ENCODE results near the gene SERTAD1.
"Not testable (repeated sequence)": the region's sequence is repeated elsewhere in the genome, so short reads cannot be mapped to it uniquely, and the experiment has no call there.

Gene SERTAD1, protein sequence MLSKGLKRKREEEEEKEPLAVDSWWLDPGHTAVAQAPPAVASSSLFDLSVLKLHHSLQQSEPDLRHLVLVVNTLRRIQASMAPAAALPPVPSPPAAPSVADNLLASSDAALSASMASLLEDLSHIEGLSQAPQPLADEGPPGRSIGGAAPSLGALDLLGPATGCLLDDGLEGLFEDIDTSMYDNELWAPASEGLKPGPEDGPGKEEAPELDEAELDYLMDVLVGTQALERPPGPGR

DNA sequence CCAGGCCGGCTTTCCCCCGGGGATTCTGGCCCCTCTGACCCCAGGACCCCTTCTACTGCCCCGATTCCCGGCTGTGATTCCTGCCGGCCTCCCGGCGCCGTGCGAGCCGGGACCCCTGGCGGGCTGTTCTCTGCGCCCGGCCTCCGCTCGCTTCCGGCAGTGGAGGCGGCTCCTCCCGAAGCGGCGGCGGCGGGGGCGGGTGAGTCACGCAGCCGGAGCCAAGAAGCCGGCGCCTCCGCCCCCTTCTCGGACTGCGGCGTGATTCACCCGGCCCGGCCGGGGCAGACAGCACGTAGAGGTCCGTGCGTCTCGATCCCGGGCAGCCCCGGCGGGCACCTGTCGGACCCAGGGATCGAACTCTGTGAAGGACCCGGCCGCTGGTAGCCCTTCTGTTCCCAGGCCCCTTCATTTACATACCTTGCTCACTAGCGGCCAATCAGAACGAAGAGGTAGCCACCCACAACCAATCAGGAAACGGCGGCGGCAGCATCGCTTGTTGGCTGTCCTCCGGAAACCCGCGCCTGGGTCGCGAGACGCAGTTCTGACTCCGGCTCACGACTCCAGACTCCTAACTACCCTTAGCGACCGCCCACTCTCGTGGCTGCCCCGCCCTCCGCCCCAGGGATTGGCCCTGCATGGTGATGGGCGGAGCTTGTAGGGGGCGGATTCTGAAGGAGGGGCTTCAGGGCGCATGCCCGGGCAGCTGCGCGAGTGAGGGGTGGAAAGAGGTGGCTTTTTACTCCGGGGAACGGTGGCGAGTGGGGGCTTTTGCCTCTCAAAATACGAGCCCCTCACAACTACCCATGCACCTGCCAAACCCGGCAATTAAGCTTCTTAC, at the start of gene SERTAD1:
SERTAD1 (minus strand) TSS at position 543 of the 838 bp plus-strand sequence. CDS start 2,446 bp downstream, outside the sequence.
- DNase-seq: peak; percentile 100

DNA sequence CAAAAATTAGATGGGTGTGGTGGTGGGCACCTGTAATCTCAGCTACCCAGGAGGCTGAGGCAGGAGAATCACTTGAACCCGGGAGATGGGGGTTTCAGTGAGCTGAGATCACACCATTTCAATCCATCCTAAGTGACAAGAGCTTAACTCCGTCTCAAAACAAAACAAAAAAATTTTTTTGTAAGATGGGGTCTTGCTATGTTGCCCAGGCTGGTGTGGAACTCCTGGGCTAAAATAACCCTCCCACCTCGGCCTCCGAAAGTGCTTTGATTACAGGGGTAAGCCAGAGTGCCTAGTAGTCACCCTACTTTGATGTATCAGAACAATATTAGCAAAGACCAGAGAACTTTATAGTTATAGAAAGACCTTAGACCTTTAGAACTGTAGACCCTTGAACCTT, 48.9 kb upstream of the SERTAD1 start:
- no peak for DNase-seq

DNA sequence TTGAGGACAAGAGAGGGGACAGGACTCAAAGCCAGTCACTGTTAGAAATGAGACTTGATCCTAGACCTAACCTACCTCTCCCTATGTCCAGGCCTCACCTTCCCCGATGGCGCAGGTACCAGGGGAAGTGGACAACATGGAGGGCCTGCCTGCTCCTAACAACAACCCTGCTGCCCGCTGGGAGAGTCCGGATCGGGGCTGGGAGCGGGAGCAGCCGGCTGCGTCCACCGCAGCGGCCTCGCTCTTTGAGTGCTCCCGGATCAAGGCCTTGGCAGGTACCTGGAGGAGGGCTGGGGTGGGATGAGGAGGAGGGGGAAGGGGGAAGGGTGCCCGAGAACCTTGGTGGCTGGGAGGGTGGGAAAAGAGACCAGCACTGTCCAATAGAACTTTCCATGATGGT, 46.7 kb upstream of the SERTAD1 start:
- DNase-seq: no peak

DNA sequence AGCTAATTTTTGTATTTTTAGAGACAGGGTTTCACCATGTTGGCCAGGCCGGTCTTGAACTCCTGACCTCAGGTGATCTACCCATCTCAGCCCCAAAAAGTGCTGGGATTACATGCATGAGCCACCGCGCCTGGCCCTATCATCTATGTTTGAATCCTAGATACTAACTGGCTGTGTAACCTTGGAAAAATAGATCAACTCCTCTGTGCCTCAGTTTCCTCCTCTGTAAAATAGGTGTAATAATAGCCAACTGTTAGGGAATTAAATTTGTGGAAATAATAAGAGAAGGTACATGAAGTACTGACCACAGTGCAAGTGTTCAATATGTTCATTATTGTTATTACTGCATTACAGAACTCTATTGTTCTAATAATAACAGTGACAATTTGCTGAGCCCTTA, 45.3 kb upstream of the SERTAD1 start:
- DNase-seq: no peak

DNA sequence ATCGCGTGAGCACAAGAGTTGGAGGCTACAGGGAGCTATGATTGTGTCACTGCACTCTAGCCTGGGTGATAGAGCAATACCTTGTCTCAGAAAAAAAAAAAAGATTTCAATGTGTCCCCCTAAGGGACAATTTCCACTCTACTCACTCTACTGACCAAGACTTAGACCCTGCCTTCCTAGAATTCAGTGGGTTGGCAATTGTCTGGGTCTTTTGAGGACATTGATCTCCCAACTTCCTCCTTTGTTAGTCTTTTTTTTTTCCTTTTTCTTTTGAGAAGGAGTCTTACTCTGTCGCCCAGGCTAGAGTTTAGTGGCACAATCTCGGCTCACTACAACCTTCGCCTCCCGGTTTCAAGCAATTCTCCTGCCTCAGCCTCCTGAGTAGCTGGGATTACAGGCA, 43.2 kb upstream of the SERTAD1 start:
- no peak for DNase-seq

DNA sequence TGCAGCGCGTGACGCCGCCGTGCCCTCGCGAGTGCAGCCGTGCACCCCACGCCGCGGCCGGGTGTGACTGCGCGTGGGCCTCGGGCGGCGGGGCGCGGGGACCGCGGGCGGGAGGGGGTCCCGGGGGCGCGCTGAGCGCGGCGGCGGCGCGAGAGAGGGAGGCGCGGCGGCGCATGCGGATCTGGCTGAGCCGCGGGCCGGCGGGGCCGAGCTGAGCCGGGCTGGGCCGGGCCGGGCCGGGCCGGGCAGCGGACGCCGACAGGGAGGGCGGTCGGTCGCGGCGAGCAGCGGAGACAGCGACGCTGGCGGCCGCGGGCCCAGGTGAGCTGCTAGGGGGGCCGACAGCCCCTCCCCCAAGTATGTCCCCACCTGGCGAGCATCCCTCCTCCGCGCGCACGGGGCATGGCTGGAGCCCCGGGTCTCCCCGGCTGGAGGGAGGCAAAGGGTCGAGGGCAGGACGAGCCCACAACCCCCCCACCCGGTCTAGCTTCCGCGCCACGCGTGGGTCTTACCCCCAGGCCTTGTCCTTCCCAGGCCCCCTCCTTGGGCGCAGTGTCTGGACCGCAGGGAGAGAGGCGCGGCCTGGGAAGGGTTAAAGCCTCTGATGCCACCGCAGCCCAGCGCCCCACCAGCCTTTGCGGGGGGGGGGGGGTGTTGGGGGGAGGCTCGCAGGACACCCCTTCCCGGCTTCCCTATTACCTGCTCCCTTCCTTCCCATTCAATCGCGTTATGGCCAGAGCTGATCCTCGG, 41.4 kb upstream of the SERTAD1 start, which contains the start of gene SPTBN4:
SPTBN4 (plus strand) TSS at position 17 of the 750 bp plus-strand sequence. CDS start 5,621 bp downstream, outside the sequence.
- DNase-seq: no peak

DNA sequence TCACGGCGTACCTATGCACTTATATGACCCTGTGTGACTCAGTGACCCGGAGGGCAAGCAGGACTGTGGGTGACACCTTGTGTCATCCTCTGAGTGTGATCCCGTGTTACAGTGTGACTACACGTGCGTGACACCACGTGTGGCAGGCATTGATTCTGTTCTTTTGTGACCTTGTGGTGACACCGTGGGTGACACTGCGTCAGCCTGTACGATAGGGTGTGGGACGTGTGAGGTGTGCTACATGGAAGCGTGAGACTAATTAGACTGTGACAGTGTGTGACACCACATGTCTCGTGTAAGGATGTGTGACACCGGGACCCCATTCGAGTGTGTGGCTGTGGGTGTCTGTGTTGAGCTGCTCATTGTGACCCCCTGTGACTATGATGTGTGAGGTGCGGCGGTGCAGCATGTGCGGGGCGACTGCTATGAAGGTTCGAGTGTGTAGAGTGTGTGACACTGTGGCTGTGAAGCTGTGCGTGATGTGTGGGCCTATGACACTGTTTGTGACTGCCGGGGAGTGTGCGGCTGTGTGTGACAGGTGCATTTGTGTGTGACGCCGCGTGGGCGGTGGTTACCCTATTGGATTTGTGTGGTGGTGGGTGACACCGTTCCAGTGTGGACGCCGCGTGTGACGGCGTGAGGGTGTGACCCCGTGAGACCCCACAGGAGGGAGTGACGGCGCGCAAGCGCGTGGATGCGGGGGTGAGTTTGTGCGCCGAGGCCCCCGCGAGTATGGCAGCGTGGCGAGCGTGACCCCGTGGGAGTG, 40.6 kb upstream of the SERTAD1 start:
- peak; percentile 86 to 88 for DNase-seq

DNA sequence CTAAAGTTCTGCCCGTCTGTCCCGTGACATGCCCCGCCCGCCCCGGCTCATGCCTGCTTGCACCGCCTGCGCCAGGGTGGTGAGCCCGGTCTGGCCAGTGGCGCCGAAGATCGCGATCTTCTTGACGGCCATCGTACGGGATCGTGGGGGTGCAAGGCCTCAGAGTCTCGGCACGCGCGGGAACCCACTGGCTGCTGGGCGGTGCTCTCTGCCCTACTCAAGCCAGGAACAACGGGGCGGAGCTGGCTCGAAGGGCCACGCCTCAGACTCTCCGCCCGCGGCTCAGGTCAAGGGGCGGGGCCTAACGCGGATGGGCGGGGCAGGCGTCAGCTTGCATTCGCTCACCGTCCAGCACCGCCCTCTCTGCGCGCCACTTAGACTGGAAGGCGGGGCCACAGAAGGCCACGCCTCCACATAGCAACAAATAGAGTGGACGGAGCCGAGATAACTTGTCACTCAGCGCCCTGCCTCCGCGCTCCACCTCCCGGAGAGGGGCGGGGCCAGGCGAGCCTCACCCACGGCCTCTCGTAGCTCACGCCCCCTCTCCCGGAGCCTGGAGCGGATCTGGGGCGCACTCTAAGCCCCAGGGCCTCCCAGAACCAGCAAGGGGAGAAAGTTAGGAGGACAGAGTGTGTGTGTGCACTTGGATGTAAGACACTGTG, 39.9 kb upstream of the SERTAD1 start, which contains the start of gene BLVRB:
BLVRB (minus strand) TSS at position 189 of the 662 bp plus-strand sequence; CDS start at position 132, 57 bp downstream.
- DNase-seq: peak; percentile 99 to 100

DNA sequence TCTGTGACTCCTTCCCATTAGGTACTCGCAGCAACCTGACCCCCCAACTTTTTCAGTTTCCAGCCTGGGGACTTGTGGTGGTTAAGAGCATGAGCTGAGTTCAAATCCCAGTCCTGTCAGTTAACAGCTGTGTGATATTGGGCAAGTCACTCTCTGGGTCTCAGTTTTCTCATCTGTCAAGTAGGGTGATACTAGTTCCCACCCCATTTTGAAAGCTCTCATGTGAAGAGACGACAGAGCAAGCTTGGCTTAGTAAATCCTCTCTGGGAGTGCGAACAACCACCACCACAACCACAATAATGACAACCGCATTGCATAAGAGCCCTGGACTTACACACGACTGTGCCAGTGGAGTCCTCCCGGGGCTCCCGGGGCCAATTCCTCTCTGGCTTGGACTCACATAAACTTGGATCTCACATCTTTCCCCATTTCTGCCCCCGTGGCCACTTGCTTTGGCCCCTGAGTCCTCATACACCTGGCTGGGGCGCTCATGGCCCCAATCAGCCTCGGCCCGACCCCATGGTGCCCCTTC, 39.3 kb upstream of the SERTAD1 start:
- peak; percentile 42 to 48 for DNase-seq

DNA sequence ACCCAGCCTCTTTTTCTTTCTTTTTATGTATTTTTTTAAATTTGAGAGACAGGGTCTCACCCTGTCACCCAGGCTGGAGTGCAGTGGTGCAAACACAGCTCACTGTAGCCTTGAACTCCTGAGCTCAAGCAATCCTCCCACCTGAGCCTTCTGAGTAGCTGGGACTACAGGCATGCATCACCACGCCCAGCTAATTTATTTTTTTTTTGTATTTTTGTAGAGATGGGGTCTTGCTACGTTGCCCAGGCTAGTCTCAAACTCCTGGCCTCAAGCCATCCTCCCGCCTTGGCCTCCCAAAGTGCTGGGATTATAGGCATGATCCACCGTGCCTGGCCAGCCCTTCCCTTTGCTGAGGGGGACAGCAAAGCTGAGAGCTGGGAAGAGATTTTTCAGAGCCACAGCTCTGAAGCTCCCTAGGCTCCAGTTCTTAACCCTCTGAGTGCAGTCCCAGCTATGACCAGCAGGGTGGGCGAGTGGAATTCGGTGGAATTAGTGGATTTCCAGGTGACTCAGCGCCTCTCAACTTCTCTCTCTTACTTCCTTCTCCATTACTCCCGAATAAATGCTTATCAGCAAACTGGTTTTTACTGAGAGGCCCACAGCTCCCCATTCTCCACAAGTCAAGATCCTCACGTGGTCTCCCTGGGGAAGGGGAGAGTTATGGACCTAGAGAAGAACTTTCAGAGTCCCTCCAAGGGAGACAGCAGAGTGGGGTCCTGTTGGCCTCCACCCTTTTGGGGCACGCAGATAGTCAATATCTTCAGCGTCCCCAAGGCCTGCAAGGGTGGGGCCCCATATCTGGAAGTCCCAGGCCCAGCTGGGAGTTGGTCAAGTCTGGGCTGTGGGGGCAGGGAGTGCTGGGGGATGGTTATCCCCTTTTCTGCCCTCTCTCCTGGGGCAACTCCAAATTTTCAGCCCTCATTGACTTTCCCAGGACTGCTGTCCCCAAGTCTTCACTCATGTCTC, 38.5 kb upstream of the SERTAD1 start:
- peak; percentile 74 to 77 for DNase-seq

DNA sequence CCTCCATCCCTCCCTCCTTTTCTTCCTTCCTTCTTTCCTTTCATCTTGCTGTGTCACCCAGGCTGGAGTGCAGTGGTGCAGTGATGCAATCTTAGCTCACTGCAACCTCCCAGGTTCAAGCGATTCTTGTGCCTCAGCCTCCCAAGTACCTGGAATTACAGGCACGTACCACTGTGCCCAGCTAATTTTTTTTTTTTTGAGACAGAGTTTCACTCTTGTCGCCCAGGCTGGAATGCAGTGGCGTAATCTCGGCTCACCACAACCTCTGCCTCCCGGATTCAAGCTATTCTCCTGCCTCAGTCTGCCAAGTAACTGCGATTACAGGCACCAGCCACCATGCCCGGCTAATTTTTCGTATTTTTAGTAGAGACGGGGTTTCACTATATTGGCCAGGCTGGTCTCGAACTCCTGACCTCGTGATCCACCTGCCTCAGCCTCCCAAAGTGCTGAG, 37.8 kb upstream of the SERTAD1 start:
- DNase-seq: not testable (repeated sequence)

DNA sequence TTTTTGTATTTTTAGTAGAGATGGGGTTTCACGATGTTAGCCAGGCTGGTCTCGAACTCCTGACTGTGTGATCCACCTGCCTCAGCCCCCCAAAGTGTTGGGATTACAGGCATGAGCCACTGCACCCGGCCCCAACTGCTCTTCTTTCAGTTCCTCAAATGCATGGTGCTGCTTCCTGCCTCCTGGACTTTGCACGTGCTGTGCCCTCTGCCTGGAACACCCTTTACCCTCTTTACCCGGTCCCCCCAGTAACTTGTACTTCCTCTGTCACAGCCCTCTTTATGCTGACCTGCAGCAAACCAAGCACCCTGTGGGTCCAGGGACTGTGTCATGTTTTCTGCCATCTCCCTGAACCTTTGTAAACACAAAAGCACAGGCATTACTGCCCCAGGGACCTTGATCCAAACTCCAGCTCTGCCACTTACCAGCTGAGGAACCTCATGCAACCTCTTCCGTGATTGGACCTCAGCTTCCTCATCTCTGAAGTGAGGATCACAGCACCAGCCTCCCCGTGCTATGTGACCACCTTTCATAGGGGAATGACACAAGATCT, 36.0 kb upstream of the SERTAD1 start:
- DNase-seq: peak in 1 of 2 donors; percentile 35

DNA sequence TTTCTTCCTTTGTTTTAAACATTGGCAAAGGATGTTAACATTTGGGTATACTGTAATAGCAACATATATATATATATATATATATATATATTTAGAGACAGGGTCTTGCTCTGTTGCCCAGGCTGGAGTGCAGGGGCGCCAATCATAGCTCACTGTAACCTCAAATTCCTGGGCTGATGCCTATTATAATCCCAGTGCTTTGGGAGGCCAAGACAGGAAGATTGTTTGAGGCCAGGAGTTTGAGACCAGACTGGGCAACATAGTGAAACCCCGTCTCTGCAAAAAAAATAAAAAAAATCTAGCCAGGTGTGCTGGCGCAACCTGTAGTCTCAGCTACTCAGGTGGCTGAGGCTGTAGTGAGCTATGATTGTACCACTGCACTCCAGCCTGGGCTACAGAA, 34.4 kb upstream of the SERTAD1 start:
- DNase-seq: no peak

DNA sequence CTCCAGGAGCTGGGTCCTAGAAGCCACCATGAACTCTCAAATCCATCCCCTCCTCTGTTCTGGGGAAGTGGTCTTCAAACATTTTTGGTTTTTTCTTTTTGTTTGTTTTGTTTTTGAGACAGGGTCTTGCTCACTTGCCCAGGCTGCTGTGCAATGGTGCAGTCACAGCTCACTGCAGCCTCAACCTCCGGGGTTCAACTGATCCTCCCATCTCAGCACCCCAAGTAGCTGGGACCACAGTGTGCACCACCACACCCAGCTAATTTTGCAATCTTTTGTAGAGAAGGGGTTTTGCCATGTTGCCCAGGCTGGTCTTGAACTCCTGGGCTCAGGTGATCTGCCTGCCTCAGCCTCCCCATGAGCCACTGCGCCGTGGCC, 32.8 kb upstream of the SERTAD1 start:
- DNase-seq: no peak

DNA sequence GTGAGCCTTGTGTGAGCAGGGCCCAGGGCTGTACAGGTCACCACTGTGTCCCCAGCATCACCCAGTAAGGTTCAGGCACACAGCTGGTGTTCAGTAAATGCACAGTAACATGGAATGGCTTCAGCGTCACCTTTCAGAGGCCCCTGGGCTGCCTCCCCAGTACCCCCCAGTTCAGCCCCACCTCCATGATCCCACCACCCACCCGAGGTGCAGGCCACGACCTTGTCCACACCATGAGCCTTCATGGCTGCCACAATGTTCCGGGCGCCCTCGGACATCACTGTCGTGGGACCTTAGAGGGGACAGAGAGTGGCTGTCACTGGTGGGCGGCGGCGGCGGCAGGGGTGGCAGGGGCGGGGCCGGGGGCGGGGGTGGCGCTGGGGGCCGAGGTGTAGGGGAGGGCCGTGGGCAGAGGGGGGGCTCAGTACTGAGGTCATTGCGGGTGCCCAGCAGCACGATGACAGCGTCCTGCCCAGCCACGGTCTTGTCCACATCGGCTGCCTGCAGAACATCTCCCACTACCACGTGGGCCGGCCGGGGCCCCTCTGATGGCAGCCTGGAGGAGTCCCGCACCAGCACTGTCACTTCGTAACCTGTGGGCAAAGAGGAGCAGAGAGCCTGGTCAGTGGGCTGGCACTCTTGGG, 32.3 kb upstream of the SERTAD1 start:
- no peak for DNase-seq

DNA sequence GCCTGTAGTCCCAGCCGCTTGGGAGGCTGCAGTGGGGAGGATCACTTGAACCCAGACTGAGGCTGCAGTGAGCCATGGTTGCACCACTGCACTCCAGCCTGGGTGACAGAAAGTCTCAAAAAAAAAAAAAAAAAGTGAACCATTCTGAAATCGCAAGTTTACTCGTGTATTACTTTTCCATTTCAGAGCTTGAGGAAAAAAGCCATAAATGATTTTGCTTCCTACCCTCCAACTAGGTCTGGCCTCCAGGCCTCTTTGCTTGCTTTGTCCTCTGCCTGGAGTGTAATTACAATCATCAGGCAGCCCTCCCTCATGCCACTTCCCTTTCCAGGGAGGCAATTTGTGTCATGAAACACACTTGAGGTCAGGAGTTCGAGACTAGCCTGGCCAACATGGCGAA, 31.3 kb upstream of the SERTAD1 start:
- no peak for DNase-seq

DNA sequence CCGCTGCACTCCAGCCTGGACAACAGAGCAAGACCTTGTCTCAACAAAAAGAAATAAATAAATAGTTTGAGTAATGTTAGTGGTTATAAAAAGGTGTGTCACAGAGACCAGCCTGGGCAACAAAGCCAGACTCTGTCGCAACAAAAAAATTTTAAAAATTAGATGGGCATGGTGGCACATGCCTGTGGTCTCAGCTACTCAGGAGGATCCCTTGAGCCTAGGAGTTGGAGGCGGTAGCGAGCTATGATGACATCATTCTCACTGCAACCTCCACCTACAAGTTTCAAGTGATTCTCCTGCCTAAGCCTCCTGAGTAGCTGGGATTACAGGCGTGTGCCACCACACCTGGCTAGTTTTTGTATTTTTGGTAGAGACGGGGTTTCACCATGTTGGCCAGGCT, 28.2 kb upstream of the SERTAD1 start:
- not testable (repeated sequence) for DNase-seq

DNA sequence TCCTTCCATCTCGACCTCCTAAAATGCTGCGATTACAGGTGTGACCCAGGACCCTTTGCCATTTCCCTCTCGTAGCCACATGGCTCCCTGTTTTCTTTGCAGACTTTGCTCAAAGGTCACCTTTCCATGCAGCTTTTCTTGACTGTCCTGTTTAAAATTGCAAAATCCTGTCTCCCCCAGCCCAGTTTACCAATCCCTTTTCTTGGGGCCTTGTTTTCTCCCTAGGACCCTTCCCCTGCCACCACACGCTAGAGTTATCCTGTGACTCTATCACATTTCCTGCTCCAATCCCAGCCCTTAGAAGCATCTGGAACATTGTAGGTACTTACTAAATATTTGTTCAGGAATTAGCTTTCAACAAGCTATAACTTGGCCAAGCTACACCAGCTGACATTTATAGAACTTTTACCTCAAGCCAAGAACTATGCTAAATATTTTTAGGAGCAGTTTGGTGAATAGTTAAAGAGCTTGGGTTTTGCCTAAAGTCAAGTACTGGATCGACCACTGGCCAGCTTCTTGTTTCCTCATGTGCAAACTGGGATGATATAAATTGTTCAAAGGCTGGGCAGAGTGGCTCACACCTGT, 27.5 kb upstream of the SERTAD1 start:
- DNase-seq: no peak

DNA sequence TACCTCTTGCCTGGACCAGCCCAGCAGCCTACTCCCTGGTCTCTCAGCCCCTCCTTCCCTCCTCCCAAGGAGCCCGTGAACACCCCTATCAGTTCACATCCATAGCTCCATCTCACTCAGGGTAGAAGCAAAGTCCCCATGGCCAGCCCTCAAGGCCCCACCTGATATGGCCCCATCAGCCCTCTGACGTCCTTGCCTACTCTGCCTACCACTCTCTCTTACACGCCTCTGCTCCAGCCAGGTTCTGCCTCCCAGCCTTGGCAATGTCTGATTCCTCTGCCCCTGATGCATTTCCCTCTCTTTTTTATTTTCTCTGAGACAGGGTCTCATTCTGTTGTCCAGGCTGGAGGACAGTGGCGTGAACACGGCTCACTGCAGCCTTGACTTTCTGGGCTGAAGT, 26.2 kb upstream of the SERTAD1 start:
- no peak for DNase-seq

Data from CD4-positive, alpha-beta T cell treated with Interleukin-4 for 1 hour (primary cell).